A549 (cell line): ENCODE results near the gene MCTP1. TPM values are rescaled to one million over a fixed set of nuclear protein-coding genes. Genes with fewer than 3 reads are reported as not detected.

ENCODE experiments used
- ATAC-seq, 2 experiments: fragments of 200-7000 bp in 1 of 2; fragments of >200 bp in 1 of 2; cut with Nextera tagmentation in 1 of 2; cut with Tn5 transposase in 1 of 2; 3 replicates each; pipeline versions ENCODE4 v1.8.0 to v1.9.1; 2018 to 2020; ENCODE audit warnings: mild to moderate bottlenecking in 1 of 2, moderate library complexity in 1 of 2
- CTCF ChIA-PET: fragments of 300-600 bp; sonication (Branson Sonifier 250); formaldehyde crosslinking; extraction: SDS; loops from one replicate; lab custom pipeline; 2021; ENCODE audit warnings: antibody characterized with exemption, inconsistent platforms; lab: Yijun Ruan, JAX
- POLR2A ChIA-PET: fragments of 350-600 bp; formaldehyde crosslinking; extraction: SDS; loops from one replicate; lab custom pipeline; 2021; ENCODE audit warnings: antibody characterized with exemption, inconsistent platforms; lab: Yijun Ruan, JAX
- DNase-seq, 2 experiments: peaks; one replicate each; pipeline versions ENCODE4 v3.0.0 to v3.0.0-alpha.2; 2011 to 2016; ENCODE audit warnings: low read depth in 1 of 2, low spot score in 1 of 2
- FAIRE-seq: peaks from 2 replicates; lab custom pipeline; 2011; peaks lifted over from hg19 to GRCh38; lab: Jason Lieb, UNC
- H3K27ac ChIP-seq, 2 experiments: fragments of >200 bp; sonication (Bioruptor Twin); formaldehyde crosslinking; 3 replicates each; pipeline ENCODE4 v1.5.1; 2016 to 2017
- H3K4me1 ChIP-seq: fragments of >200 bp; sonication (Bioruptor Twin); formaldehyde crosslinking; 3 replicates; pipeline ENCODE4 v1.6.1; 2016
- H3K4me2 ChIP-seq: fragments of >200 bp; sonication (Bioruptor Twin); formaldehyde crosslinking; 3 replicates; pipeline ENCODE4 v1.6.1; 2016
- H3K4me3 ChIP-seq: fragments of >200 bp; sonication (Bioruptor Twin); formaldehyde crosslinking; 3 replicates; pipeline ENCODE4 v1.5.1; 2016
- H3K9me3 ChIP-seq: fragments of >200 bp; sonication (Bioruptor Twin); formaldehyde crosslinking; 3 replicates; pipeline ENCODE4 v1.6.1; 2016
- BHLHE40 ChIP-seq: IDR thresholded peaks from 2 replicates; pipeline ENCODE4 v1.6.1; 2012; ENCODE audit warnings: low read depth, low read length, inconsistent platforms
- CBX2 ChIP-seq: fragments of 200-600 bp; sonication (generic); IDR thresholded peaks from 2 replicates; pipeline ENCODE4 v1.6.1; 2016; ENCODE audit warnings: low read depth, mild to moderate bottlenecking, borderline replicate concordance
- CEBPB ChIP-seq, 2 experiments: fragments of >200 bp in 1 of 2; sonication (Bioruptor Twin) in 1 of 2; formaldehyde crosslinking in 1 of 2; IDR thresholded peaks; 2 replicates each; pipeline ENCODE4 v1.6.1; 2012 to 2016
- CTCF ChIP-seq: fragments of >200 bp; sonication (Bioruptor Twin); formaldehyde crosslinking; IDR thresholded peaks from 3 replicates; pipeline ENCODE4 v1.5.1; 2016
- EHMT2 ChIP-seq: fragments of 200-600 bp; sonication (generic); IDR thresholded peaks from 2 replicates; pipeline ENCODE4 v1.6.1; 2016; ENCODE audit warnings: antibody characterized with exemption, low read depth, mild to moderate bottlenecking, moderate library complexity
- ELK1 ChIP-seq: fragments of 150-350 bp; IDR thresholded peaks from 2 replicates; pipeline ENCODE4 v1.6.1; 2014; ENCODE audit warnings: low read depth, mild to moderate bottlenecking, low read length
- EP300 ChIP-seq, 2 experiments: fragments of >200 bp; sonication (Bioruptor Twin); formaldehyde crosslinking; IDR thresholded peaks; 2 replicates in 1 of 2; 3 replicates in 1 of 2; pipeline ENCODE4 v1.6.1; 2016 to 2017
- ESRRA ChIP-seq: fragments of 150-350 bp; IDR thresholded peaks from 2 replicates; pipeline ENCODE4 v1.6.1; 2014; ENCODE audit warnings: mild to moderate bottlenecking, low read length, borderline replicate concordance
- FOSB ChIP-seq: fragments of 250-450 bp; sonication (Bioruptor Pico); IDR thresholded peaks from 2 replicates; pipeline ENCODE4 v1.5.0; 2020; ENCODE audit warnings: mild to moderate bottlenecking, moderate library complexity
- FOSL2 ChIP-seq, 2 experiments: fragments of 450-650 bp in 1 of 2; fragments of >200 bp in 1 of 2; sonication (Bioruptor Twin) in 1 of 2; formaldehyde crosslinking; IDR thresholded peaks; 2 replicates each; pipeline versions ENCODE4 v1.5.0 to v1.6.1; 2016 to 2020; ENCODE audit warnings: mild to moderate bottlenecking in 1 of 2, moderate library complexity in 1 of 2
- FOXS1 ChIP-seq: fragments of 250-450 bp; sonication (Bioruptor Pico); IDR thresholded peaks from 2 replicates; pipeline ENCODE4 v1.5.0; 2020; ENCODE audit warnings: mild to moderate bottlenecking, moderate library complexity
- GATA3 ChIP-seq: IDR thresholded peaks from 2 replicates; pipeline ENCODE4 v1.6.1; 2012; ENCODE audit warnings: borderline replicate concordance
- HOXA7 ChIP-seq: fragments of 250-450 bp; sonication (Bioruptor Pico); IDR thresholded peaks from 2 replicates; pipeline ENCODE4 v1.5.0; 2020; ENCODE audit warnings: mild to moderate bottlenecking, moderate library complexity
- HOXB5 ChIP-seq: fragments of 250-450 bp; sonication (Bioruptor Pico); IDR thresholded peaks from 2 replicates; pipeline ENCODE4 v1.5.0; 2020; ENCODE audit warnings: mild to moderate bottlenecking, moderate library complexity
- KDM1A ChIP-seq: fragments of 200-600 bp; sonication (generic); IDR thresholded peaks from 2 replicates; pipeline ENCODE4 v1.6.1; 2016; ENCODE audit warnings: low read depth, mild to moderate bottlenecking
- KDM5A ChIP-seq: fragments of 200-600 bp; sonication (generic); IDR thresholded peaks from 2 replicates; pipeline ENCODE4 v1.6.1; 2016; ENCODE audit warnings: antibody characterized with exemption, mild to moderate bottlenecking
- MYC ChIP-seq: IDR thresholded peaks from 2 replicates; pipeline ENCODE4 v1.6.1; 2012; ENCODE audit warnings: mild to moderate bottlenecking, inconsistent platforms, low read length, improper control_type of control experiment, borderline replicate concordance
- NFE2L2 ChIP-seq: fragments of 150-350 bp; conservative IDR thresholded peaks from 2 replicates; pipeline ENCODE4 v1.6.1; 2014; ENCODE audit warnings: low read length
- NR3C1 ChIP-seq: fragments of >200 bp; sonication (Bioruptor Twin); formaldehyde crosslinking; IDR thresholded peaks from 3 replicates; pipeline ENCODE4 v1.6.1; 2017
- PHF8 ChIP-seq: fragments of 200-600 bp; sonication (generic); IDR thresholded peaks from 2 replicates; pipeline ENCODE4 v1.6.1; 2016; ENCODE audit warnings: low read depth, mild to moderate bottlenecking, antibody characterized with exemption, moderate library complexity, borderline replicate concordance
- RFX5 ChIP-seq: fragments of 450-650 bp; IDR thresholded peaks from 2 replicates; pipeline ENCODE4 v1.7.1; 2014; ENCODE audit warnings: antibody characterized with exemption, mild to moderate bottlenecking, moderate library complexity
- SMC3 ChIP-seq: fragments of >200 bp; sonication (Bioruptor Twin); formaldehyde crosslinking; IDR thresholded peaks from 3 replicates; pipeline ENCODE4 v1.6.1; 2018; ENCODE audit warnings: inconsistent platforms
- TP53 ChIP-seq: fragments of 250-450 bp; sonication (Bioruptor Pico); IDR thresholded peaks from 2 replicates; pipeline ENCODE4 v1.5.0; 2021; ENCODE audit warnings: mild to moderate bottlenecking, moderate library complexity
- ZC3H11A ChIP-seq: fragments of 450-650 bp; IDR thresholded peaks from 2 replicates; pipeline ENCODE4 v1.6.1; 2014; ENCODE audit warnings: antibody characterized with exemption, mild to moderate bottlenecking
- ZNF302 ChIP-seq: fragments of 250-450 bp; sonication (Bioruptor Pico); IDR thresholded peaks from 2 replicates; pipeline ENCODE4 v1.9.0; 2021; ENCODE audit warnings: inconsistent platforms, mild to moderate bottlenecking, moderate library complexity
- WGBS: methylation state at CpG from one replicate; pipeline ENCODE4 v1.1.6; 2017; ENCODE audit errors: missing lambda C conversion rate; 5-methylcytosine and 5-hydroxymethylcytosine counted together
- polyA plus RNA-seq, 4 experiments: library from polyadenylated mRNA; depleted of rRNA in 3 of 4; stranded (reverse); fragments of >200 nt; fragmentation: RNase III in 1 of 4; extraction: RNeasy Plus Mini Kit Qiagen cat#74134 plus additional on column Dnase treatment in 1 of 4; gene quantifications; 2 replicates in 3 of 4; 3 replicates in 1 of 4; pipeline ENCODE4 v1.2.3, GENCODE V29; 2011 to 2017
- TF ChIP-seq, protein P1 (sequence below): fragments of 250-450 bp; sonication (Bioruptor Pico); IDR thresholded peaks from 2 replicates; pipeline ENCODE4 v1.5.0; 2021; ENCODE audit warnings: mild to moderate bottlenecking, moderate library complexity, borderline replicate concordance
- TF ChIP-seq, protein P2 (sequence below): fragments of 250-450 bp; sonication (Bioruptor Pico); IDR thresholded peaks from 2 replicates; pipeline ENCODE4 v1.5.0; 2020; ENCODE audit warnings: low read depth, mild to moderate bottlenecking, moderate library complexity
- TF ChIP-seq, protein P3 (sequence below): IDR thresholded peaks from 2 replicates; pipeline ENCODE4 v1.6.1; 2012
- TF ChIP-seq, protein P4 (sequence below): fragments of 450-650 bp; IDR thresholded peaks from 2 replicates; pipeline ENCODE4 v1.6.1; 2014; ENCODE audit warnings: antibody characterized with exemption

The MCTP1 gene
- polyA plus RNA-seq, 2 of the 4 experiments (the other 2 are of a cell fraction): 5.4 to 6.9 TPM

DNA sequence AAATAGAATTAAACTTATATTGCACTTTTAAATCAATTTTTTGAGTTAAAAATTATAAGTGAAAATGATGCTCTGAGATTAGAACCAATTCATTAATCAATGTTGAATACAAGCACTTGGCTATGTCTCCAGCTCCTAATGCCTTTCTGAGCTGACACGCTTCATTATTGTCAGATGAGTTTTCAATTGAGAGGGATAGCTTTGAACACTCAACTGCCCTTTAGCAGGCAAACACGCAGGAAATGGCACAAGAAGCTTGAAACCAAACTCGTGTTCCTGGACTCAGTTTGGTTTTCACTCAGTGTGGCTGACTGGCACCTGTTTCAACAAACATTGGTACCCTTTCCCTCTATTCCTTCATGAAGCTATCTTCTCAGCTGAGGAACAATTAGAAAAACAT is 109.8 kb downstream of the MCTP1 start:
- no peak overlapping the region for H3K4me2 ChIP-seq
- DNase-seq: no peak
- FAIRE-seq: no peak
- H3K4me3 ChIP-seq: no peak overlapping the region
- ChIA-PET CTCF (interaction anchor here (1.4 kb wide), 1 partner anchor 207 kb away, joined by 3 read pairs; no protein-coding TSS in a partner anchor), POLR2A (no interaction called here)
- 25% methylated on average over 3 of the region's 3 CpGs for WGBS
- no peak for ATAC-seq
- H3K9me3 ChIP-seq: no peaks in the 10 kb centered on the region
- no peak overlapping the region for H3K27ac ChIP-seq
- TF ChIP-seq EHMT2: no peak
- TF ChIP-seq HOXB5: no peak
- no peak for TF ChIP-seq KDM1A
- TF ChIP-seq FOXS1 (CRISPR knock-in tag): no peak
- no peak for TF ChIP-seq EP300 (IDR thresholded peaks at IDR 0.05)
- no peak for TF ChIP-seq PHF8
- TF ChIP-seq, protein P1, sequence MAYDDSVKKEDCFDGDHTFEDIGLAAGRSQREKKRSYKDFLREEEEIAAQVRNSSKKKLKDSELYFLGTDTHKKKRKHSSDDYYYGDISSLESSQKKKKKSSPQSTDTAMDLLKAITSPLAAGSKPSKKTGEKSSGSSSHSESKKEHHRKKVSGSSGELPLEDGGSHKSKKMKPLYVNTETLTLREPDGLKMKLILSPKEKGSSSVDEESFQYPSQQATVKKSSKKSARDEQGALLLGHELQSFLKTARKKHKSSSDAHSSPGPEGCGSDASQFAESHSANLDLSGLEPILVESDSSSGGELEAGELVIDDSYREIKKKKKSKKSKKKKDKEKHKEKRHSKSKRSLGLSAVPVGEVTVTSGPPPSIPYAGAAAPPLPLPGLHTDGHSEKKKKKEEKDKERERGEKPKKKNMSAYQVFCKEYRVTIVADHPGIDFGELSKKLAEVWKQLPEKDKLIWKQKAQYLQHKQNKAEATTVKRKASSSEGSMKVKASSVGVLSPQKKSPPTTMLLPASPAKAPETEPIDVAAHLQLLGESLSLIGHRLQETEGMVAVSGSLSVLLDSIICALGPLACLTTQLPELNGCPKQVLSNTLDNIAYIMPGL (CRISPR knock-in tag): no peak
- no peak for TF ChIP-seq FOSL2 (IDR thresholded peaks at IDR 0.05)
- TF ChIP-seq FOSL2 (CRISPR knock-in tag; IDR thresholded peaks at IDR 0.05): no peak
- TF ChIP-seq, protein P2, sequence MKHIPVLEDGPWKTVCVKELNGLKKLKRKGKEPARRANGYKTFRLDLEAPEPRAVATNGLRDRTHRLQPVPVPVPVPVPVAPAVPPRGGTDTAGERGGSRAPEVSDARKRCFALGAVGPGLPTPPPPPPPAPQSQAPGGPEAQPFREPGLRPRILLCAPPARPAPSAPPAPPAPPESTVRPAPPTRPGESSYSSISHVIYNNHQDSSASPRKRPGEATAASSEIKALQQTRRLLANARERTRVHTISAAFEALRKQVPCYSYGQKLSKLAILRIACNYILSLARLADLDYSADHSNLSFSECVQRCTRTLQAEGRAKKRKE (CRISPR knock-in tag): no peak
- TF ChIP-seq BHLHE40: no peak
- no peak for TF ChIP-seq FOSB (CRISPR knock-in tag)
- no peak for TF ChIP-seq CEBPB (IDR thresholded peaks at IDR 0.05)
- no peak for TF ChIP-seq HOXA7 (CRISPR knock-in tag)
- no peak for TF ChIP-seq MYC
- no peak for TF ChIP-seq NFE2L2
- no peak for TF ChIP-seq CTCF
- TF ChIP-seq NR3C1: no peak
- TF ChIP-seq, protein P3, sequence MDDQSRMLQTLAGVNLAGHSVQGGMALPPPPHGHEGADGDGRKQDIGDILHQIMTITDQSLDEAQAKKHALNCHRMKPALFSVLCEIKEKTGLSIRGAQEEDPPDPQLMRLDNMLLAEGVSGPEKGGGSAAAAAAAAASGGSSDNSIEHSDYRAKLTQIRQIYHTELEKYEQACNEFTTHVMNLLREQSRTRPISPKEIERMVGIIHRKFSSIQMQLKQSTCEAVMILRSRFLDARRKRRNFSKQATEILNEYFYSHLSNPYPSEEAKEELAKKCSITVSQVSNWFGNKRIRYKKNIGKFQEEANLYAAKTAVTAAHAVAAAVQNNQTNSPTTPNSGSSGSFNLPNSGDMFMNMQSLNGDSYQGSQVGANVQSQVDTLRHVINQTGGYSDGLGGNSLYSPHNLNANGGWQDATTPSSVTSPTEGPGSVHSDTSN: no peak
- no peaks in the 10 kb centered on the region for H3K4me1 ChIP-seq

DNA sequence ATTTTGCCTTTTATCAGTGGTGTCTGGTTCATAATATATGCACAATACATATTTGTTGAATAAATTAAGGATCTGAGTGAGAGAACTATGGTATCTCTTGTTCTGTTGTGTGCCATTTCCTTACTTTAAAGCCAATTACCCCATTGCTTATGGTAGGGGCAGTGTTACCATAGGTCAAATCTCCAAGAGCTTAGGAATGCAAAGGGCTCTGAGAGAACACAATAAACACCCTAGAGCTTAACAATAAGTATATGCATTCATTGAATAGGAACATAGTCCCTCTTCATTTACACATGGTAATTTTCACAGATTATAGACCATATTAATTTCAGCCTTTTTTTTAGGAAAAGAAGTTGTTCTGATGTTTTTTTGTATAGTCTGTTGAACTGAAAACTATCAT is 112.2 kb downstream of the MCTP1 start:
- ATAC-seq (no peak), FAIRE-seq (no peak)
- no peak for TF ChIP-seq ZNF302 (CRISPR knock-in tag)
- TF ChIP-seq CTCF: no peak
- no peak for TF ChIP-seq ESRRA
- TF ChIP-seq TP53 (CRISPR knock-in tag): no peak
- no peak for TF ChIP-seq ELK1
- TF ChIP-seq, protein P4, sequence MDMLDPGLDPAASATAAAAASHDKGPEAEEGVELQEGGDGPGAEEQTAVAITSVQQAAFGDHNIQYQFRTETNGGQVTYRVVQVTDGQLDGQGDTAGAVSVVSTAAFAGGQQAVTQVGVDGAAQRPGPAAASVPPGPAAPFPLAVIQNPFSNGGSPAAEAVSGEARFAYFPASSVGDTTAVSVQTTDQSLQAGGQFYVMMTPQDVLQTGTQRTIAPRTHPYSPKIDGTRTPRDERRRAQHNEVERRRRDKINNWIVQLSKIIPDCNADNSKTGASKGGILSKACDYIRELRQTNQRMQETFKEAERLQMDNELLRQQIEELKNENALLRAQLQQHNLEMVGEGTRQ: no peak
- TF ChIP-seq FOSB (CRISPR knock-in tag): no peak
- no peak for TF ChIP-seq GATA3
- no peak for TF ChIP-seq CBX2
- no peak for TF ChIP-seq SMC3
- no peak for TF ChIP-seq BHLHE40
- no peak for TF ChIP-seq HOXB5
- no peak for TF ChIP-seq RFX5
- no peak for TF ChIP-seq ZC3H11A
- no peak for TF ChIP-seq EHMT2
- no peak for TF ChIP-seq KDM5A

More for the DNA sequence above, 112.2 kb downstream of the MCTP1 start:
- POLR2A ChIA-PET: no interaction called here
- CTCF ChIA-PET: no interaction called here
- no peak for DNase-seq
- H3K4me1 ChIP-seq: no peaks in the 10 kb centered on the region
- H3K4me2 ChIP-seq: no peak overlapping the region
- no peaks in the 10 kb centered on the region for H3K9me3 ChIP-seq
- no peak overlapping the region for H3K27ac ChIP-seq
- H3K4me3 ChIP-seq: no peak overlapping the region
